HG03558 (cell line): ENCODE data around the gene IL33.

ENCODE experiments used
- ATAC-seq: cut with Tn5 transposase; IDR thresholded peaks from one replicate; pipeline ENCODE4 v1.9.1; 2021; ENCODE audit warnings: moderate number of reproducible peaks; ENCODE audit not compliant: unreplicated experiment; ENCODE audit errors: extremely low read depth

Gene IL33

DNA sequence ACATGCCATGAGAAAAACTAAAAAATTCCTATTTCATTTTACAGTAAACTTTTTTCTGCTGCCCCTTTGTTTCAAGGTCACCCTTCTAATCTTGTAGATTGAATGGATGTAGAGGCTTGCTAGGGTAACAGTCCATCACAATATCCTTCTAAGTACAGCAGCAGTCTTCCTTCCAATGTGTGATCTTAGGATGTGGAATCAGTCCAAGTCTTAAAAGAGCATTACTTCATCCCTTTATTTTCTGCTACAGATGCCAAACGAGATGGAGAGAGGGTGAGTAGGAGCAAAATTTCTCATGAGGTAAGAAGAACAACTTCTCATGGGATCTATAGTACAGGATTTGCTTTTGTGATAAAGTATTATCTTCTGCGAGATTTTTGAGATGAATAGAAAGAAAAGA is 704 bp upstream of the IL33 start:
- ATAC-seq: no peak

- ATAC-seq: no peak
Measured at GRCh38 chr9:6216002-6216401, 395 bp downstream of the IL33 start.

GRCh38 chr9:6216951-6217350 is 1.3 kb downstream of the IL33 start:
- no peak for ATAC-seq

DNA sequence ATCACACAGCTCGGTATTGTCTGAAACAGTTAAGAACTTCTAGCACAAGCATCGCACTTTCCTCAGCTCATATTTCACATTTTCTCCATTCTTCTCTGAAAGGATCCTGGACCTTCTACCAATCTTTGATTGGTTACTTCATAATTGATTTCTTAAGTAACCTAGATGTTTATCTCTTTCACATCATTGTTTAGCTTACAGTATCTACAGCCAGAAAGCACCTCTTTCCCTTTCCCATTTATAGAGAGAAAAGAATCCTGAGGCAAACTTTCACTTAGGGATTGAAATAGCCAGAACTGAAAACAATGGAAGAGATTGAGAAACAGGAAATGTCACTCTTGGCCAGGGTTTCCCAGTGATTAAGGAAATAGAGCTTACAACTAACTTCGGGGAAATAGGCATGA is 2.5 kb downstream of the IL33 start:
- no peak for ATAC-seq

- ATAC-seq: no peak
Measured at GRCh38 chr9:6219040-6219439, 3.4 kb downstream of the IL33 start.

- no peak for ATAC-seq
Measured at GRCh38 chr9:6219981-6220380, 4.4 kb downstream of the IL33 start.

GRCh38 chr9:6224393-6225154 is 9.0 kb downstream of the IL33 start:
- ATAC-seq: no peak

- ATAC-seq: no peak
Measured at GRCh38 chr9:6226696-6227095, 11.1 kb downstream of the IL33 start.

DNA sequence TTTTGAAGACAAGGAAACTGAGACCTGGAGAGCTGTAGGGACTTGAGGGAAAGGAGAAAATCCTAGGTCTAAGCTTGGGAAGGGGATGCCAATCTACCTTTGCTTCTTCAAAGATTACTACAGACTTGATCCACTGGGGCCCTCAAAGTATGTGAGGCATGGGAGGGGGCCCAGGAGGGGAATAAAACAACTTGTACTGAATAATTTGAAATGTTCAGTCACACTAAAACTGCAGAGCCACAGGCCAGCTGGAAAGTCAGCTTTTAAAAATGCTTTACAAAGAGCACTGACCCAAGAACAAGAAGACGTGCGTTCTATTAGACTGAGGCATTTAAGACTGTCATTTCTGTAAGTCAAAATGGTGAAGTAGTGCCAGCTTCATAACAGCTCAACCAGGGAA is 13.6 kb downstream of the IL33 start:
- ATAC-seq: no peak

DNA sequence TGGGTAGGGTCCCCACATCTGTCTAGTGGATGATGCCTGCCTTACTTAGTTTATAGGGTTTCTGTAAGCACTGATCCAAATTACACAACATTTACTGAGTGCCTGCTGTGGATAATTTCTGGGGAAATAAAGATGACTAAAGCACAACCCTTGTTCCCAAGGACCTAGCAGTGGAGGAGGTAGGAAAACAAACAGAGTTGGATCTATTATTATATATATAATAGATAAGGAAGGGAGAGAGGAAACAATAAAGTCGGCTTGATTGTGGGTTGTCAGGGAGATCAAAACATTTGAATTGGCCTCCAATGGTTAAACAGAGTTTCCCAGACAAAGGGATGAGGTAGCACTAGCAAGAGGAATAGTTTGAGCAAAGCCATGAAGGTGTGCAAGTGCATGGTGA is 14.0 kb downstream of the IL33 start:
- ATAC-seq: no peak

DNA sequence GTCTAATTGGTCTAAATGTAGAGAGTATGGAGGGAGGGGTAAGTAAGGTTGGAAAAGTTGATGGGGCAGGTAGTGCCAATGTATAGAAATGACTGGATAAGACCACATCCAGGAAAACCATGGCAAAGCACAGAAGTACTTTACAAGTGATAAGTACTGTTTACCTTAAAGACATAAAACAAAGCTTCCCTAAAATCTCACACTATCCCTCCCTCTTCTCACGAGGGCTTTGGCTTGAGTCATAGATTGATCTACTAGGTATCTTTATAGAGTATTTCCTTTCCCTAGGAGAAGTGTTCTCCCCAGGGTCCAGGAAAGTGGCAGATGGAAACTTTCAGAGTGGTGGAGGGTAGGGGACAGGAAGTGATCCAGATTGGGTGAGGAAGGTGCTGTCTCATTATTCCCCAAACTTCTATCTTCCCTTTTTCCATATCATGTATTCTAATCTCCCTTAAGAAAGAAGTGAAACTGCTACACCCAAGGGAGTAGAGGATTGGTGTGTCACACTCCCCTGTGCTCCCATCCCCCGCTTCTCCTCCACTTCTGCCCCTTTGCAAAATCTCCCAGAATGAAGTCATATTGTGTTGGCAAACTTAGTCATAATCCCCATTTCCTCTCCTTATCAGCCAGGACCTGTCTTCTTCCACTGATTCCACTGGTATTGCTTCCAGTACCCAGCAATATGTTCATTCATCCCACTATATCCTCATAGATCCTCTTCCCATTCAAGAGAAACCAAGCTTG is 14.6 kb downstream of the IL33 start:
- no peak for ATAC-seq

DNA sequence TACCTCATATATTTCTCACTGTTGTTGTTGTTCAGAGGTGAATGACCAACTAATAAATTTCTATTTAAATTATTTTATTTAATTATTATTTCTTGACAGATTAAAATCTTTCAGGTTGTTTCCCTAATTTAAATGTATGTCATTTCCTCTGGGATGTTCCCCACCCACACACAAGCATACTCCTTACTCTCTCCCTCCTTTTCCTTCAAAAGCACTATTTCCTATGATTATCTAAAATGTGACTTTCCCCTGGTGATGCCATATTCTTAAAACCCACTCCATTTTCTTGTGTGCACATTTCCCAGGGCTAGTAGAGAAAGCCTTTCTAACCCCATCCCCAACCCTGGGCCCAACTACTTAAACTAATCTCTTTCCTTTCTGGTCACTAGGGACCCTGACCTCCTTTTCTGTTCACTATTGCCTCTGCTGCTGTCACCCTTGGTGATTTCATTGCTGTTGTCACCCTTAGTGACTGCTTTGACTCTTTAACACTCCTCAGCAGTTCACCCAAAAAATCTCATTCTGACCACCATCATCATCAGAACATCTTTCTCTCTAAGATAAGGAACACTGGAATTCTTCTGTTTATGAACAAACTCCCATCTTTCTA is 16.8 kb downstream of the IL33 start:
- no peak for ATAC-seq

- no peak for ATAC-seq
Measured at GRCh38 chr9:6234014-6234413, 18.4 kb downstream of the IL33 start.

DNA sequence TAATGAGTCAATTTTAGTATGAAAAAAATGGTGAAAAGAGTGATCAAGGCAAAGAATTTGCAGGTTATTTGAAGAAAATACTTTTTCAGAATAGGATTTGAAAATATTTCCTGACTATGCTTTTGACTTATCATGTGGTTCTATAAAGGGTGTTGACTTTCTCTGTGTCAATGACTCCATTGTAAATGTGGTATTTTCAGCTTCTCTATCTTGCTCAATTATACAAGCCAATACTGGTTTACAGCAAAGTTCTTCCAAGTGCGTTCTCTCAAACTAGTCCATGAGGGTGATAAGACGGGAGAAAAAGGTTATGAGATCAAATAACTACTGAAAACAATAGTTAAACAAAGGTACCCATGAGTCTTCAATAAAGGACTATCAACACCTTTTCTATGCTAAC is 21.7 kb downstream of the IL33 start:
- ATAC-seq: no peak

DNA sequence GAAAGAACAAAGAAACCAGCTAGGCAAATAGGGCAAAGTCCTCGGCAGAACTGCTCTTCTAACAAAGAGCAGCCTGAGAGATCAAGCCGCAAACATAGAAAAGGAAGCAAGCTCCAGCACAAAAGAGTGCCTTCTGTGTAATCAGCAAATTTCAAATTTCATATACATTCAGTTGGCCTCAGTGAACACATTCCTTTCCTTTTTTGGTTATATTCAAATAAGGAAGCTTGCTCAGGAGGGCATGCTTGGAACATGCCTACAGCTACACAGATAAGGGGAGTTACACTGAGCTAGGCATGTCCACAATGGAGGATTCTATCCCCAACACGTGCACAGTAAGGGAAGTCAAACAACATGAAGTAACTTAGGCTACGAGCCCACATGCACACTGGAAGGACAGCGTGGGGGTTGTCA is 23.4 kb downstream of the IL33 start:
- ATAC-seq: no peak

GRCh38 chr9:6239694-6240093 is 24.1 kb downstream of the IL33 start:
- no peak for ATAC-seq

DNA sequence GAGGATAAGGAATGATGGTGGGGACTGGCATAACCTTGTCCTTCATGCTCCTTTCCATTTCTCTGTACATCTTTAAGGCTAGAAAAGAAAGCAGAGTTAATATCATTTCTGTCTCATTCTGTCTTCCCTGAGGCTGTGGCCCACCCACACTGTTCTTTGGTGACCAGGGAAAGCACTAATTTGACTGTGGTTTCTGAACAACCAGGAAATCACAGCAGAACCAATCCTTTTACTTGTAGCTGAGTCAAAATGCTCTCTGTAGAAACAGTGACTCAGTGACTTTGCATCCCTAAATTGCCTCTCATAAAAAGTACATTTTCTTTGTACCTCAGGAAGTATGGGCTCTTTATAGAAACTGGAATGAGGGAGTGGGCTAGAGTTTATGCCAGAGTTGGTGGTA is 28.1 kb downstream of the IL33 start:
- ATAC-seq: peak; percentile 72

GRCh38 chr9:6247266-6247665 is 31.7 kb downstream of the IL33 start:
- ATAC-seq: no peak

DNA sequence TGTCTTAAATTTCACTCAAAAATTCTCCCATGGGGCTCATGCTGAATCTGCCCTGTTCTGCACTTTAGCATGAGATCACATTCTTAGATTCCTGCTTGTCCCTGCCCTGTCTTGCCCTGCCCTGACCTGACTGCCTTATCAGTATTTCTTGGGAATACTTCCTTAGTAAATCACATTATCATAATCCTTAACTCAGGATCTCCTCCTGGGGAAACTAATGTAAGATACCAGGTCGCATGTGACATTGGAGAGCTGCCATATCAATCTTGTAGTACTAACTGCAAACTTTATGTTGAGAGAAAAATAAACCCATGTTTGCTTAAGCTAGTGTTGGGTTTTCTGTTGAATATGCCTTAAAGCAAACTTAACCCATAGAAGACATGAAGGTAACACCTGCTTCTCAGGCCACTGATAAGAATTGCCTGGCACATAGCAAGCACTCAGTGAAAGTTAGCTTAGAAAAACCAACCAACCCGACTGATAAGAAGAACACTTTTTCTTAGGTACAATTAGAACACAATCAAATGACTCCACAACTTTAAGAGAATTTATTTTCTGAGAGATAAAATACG is 53.3 kb downstream of the IL33 start:
- ATAC-seq: no peak

DNA sequence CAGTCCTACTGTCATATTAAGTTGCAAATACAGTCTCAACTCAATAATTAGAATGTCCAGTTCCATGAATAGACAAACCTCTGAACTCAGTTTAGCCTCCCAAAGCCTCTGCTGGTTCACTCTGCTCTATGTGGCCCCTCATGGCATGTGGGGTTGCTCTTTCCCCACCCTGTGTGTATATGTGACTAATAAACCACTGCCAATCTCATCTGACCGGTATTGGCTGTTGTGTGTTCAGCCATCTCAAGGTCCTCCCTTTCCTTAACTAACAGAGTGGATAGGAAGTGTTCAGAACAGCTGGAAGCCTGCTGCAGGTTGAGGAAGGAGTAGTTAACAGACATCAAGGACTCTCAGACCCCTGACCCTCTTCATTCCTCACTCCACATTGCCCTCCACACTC is 55.3 kb downstream of the IL33 start:
- no peak for ATAC-seq
